H9 (cell line): Measurements from ENCODE around the gene NDOR1. TPM values are rescaled to one million over a fixed set of nuclear protein-coding genes. Genes with fewer than 3 reads are reported as not detected.

Experiments used
- DNase-seq: peaks from one replicate; pipeline ENCODE4 v3.0.0-alpha.2; 2017
- H2AFZ ChIP-seq: one replicate; pipeline ENCODE4 v1.6.1; 2013; ENCODE audit warnings: mild to moderate bottlenecking, low read length, control low read depth, moderate library complexity
- H2AK5ac ChIP-seq: 2 replicates; pipeline ENCODE4 v1.6.1; 2013; ENCODE audit warnings: low read length, control low read depth, mixed read lengths; ENCODE audit not compliant: insufficient read length
- H2BK120ac ChIP-seq: one replicate; pipeline ENCODE4 v1.6.1; 2013; ENCODE audit warnings: low read depth, mild to moderate bottlenecking, low read length, control low read depth, inconsistent platforms; ENCODE audit not compliant: poor library complexity, severe bottlenecking
- H2BK12ac ChIP-seq: 2 replicates; pipeline ENCODE4 v1.6.1; 2013; ENCODE audit warnings: low read length, control low read depth, mixed read lengths, low read depth; ENCODE audit not compliant: insufficient read length
- H2BK15ac ChIP-seq: 2 replicates; pipeline ENCODE4 v1.6.1; 2013; ENCODE audit warnings: low read depth, low read length, control low read depth
- H2BK20ac ChIP-seq: one replicate; pipeline ENCODE4 v1.6.1; 2013; ENCODE audit warnings: low read depth, mild to moderate bottlenecking, low read length, control low read depth, inconsistent platforms; ENCODE audit not compliant: poor library complexity, severe bottlenecking
- H2BK5ac ChIP-seq: 2 replicates; pipeline ENCODE4 v1.6.1; 2013; ENCODE audit warnings: low read length, control low read depth, mixed read lengths; ENCODE audit not compliant: insufficient read length
- H3K14ac ChIP-seq: 2 replicates; pipeline ENCODE4 v1.6.1; 2013; ENCODE audit warnings: low read length, control low read depth; ENCODE audit not compliant: insufficient read depth
- H3K18ac ChIP-seq: 2 replicates; pipeline ENCODE4 v1.6.1; 2013; ENCODE audit warnings: low read depth, mild to moderate bottlenecking, mixed read lengths, low read length, control low read depth; ENCODE audit not compliant: insufficient read length
- H3K23ac ChIP-seq: 2 replicates; pipeline ENCODE4 v1.6.1; 2013; ENCODE audit warnings: low read length, control low read depth, mixed read lengths, low read depth; ENCODE audit not compliant: insufficient read length
- H3K23me2 ChIP-seq: 2 replicates; pipeline ENCODE4 v1.6.1; 2013; ENCODE audit warnings: low read depth, mild to moderate bottlenecking, mixed read lengths, low read length, control low read depth; ENCODE audit not compliant: insufficient read length, poor library complexity, severe bottlenecking
- H3K27ac ChIP-seq: 2 replicates; pipeline ENCODE4 v1.5.1; 2013; ENCODE audit warnings: low read length, control low read depth, mixed read lengths, low read depth; ENCODE audit not compliant: insufficient read length
- H3K27me3 ChIP-seq: 2 replicates; pipeline ENCODE4 v1.6.1; 2013; ENCODE audit warnings: low read length, control low read depth, inconsistent platforms; ENCODE audit not compliant: insufficient read depth
- H3K4ac ChIP-seq: 2 replicates; pipeline ENCODE4 v1.6.1; 2013; ENCODE audit warnings: low read depth, mild to moderate bottlenecking, control low read depth, inconsistent platforms, low read length, moderate library complexity
- H3K4me1 ChIP-seq: 2 replicates; pipeline ENCODE4 v1.6.1; 2013; ENCODE audit warnings: low read length, control low read depth, inconsistent platforms; ENCODE audit not compliant: insufficient read depth
- H3K4me2 ChIP-seq: 2 replicates; pipeline ENCODE4 v1.6.1; 2013; ENCODE audit warnings: low read length, control low read depth, mixed read lengths; ENCODE audit not compliant: insufficient read length, insufficient read depth
- H3K56ac ChIP-seq: 2 replicates; pipeline ENCODE4 v1.6.1; 2013; ENCODE audit warnings: low read depth, mild to moderate bottlenecking, mixed read lengths, low read length, control low read depth; ENCODE audit not compliant: insufficient read length
- H3K79me1 ChIP-seq: 2 replicates; pipeline ENCODE4 v1.6.1; 2013; ENCODE audit warnings: low read depth, mild to moderate bottlenecking, moderate library complexity, low read length, control low read depth, inconsistent platforms; ENCODE audit not compliant: insufficient read depth, poor library complexity, severe bottlenecking
- H3K79me2 ChIP-seq: 2 replicates; pipeline ENCODE4 v1.6.1; 2013; ENCODE audit warnings: low read length, control low read depth, inconsistent platforms; ENCODE audit not compliant: insufficient read depth
- H3K9ac ChIP-seq: 2 replicates; pipeline ENCODE4 v1.6.1; 2013; ENCODE audit warnings: low read length, control low read depth, mixed read lengths; ENCODE audit not compliant: insufficient read length; ENCODE audit errors: extremely low read depth
- H3K9me3 ChIP-seq: one replicate; pipeline ENCODE4 v1.6.1; 2013; ENCODE audit warnings: low read depth, low read length, inconsistent platforms; ENCODE audit not compliant: control insufficient read depth
- H3T11ph ChIP-seq: one replicate; pipeline ENCODE4 v1.6.1; 2013; ENCODE audit warnings: mild to moderate bottlenecking, low read length, control low read depth, inconsistent platforms
- H4K20me1 ChIP-seq: one replicate; pipeline ENCODE4 v1.6.1; 2013; ENCODE audit not compliant: control insufficient read depth, insufficient read length, insufficient read depth
- H4K5ac ChIP-seq: 2 replicates; pipeline ENCODE4 v1.6.1; 2013; ENCODE audit warnings: low read depth, mild to moderate bottlenecking, mixed read lengths, low read length, control low read depth; ENCODE audit not compliant: insufficient read length
- H4K8ac ChIP-seq: replicated peaks from 2 replicates; pipeline ENCODE4 v1.6.1; 2013; ENCODE audit warnings: low read length, control low read depth, mixed read lengths, low read depth; ENCODE audit not compliant: insufficient read length
- H4K91ac ChIP-seq: 2 replicates; pipeline ENCODE4 v1.6.1; 2013; ENCODE audit warnings: low read depth, mild to moderate bottlenecking, moderate library complexity, mixed read lengths, low read length, control low read depth; ENCODE audit not compliant: insufficient read length
- H3K27ac Mint-ChIP-seq, 3 experiments: 2 replicates in 2 of 3; 3 replicates in 1 of 3; pipeline ENCODE4 v1.8.0; 2020 to 2021; ENCODE audit warnings: mixed read lengths in 3 of 3, mild to moderate bottlenecking in 1 of 3, moderate library complexity in 1 of 3
- H3K27me3 Mint-ChIP-seq: 2 replicates; pipeline ENCODE4 v1.8.0; 2021; ENCODE audit warnings: low read depth, mild to moderate bottlenecking, moderate library complexity, mixed read lengths
- H3K36me3 Mint-ChIP-seq, 3 experiments: 2 replicates in 2 of 3; 3 replicates in 1 of 3; pipeline ENCODE4 v1.8.0; 2020 to 2021; ENCODE audit warnings: low read depth in 3 of 3, mixed read lengths in 3 of 3; ENCODE audit not compliant: insufficient read depth in 1 of 3
- H3K4me1 Mint-ChIP-seq, 2 experiments: 2 replicates each; pipeline ENCODE4 v1.8.0; 2020; ENCODE audit warnings: mixed read lengths in 2 of 2
- H3K4me3 Mint-ChIP-seq, 2 experiments: 2 replicates in 1 of 2; 3 replicates in 1 of 2; pipeline ENCODE4 v1.8.0; 2020 to 2021; ENCODE audit warnings: mild to moderate bottlenecking in 2 of 2, mixed read lengths in 2 of 2, moderate library complexity in 1 of 2
- H3K9me3 Mint-ChIP-seq, 2 experiments: 2 replicates in 1 of 2; 3 replicates in 1 of 2; pipeline ENCODE4 v1.8.0; 2020; ENCODE audit warnings: mild to moderate bottlenecking in 2 of 2, mixed read lengths in 2 of 2, moderate library complexity in 1 of 2
- CTCF ChIP-seq: fragments of 200-600 bp; sonication (generic); conservative IDR thresholded peaks from 3 replicates; pipeline ENCODE4 v1.8.0; 2021; ENCODE audit warnings: antibody characterized with exemption, mild to moderate bottlenecking
- WGBS: extraction: QIAGEN DNeasy Blood & Tissue Kit; methylation state at CpG from one replicate; pipeline ENCODE4 v1.1.7; 2013; ENCODE audit warnings: missing lambda C conversion rate, low lambda C conversion rate, mixed read lengths; ENCODE audit not compliant: insufficient read length; ENCODE audit errors: extremely low coverage; 5-methylcytosine and 5-hydroxymethylcytosine counted together
- total RNA-seq: library from RNA; stranded (reverse); gene quantifications from 2 replicates; pipeline ENCODE4 v1.2.1, GENCODE V29; 2021

Gene NDOR1
- total RNA-seq, 1 experiment from 2014 or later, result 44.1 TPM

- DNase-seq, result no peak
- H3K9ac ChIP-seq, result no peak overlapping the region
- no peak overlapping the region for H2BK20ac ChIP-seq
- Mint-ChIP-seq H3K27ac (no peak overlapping the region), H3K9me3 (no peaks in the 10 kb centered on the region), H3K4me1 (peaks cover 20 to 26% of the 10 kb centered on the region in 2 experiments), H3K4me3 (no peak overlapping the region), H3K36me3 (peaks cover 7 to 23% (median 15%) of the 10 kb centered on the region in 3 experiments; a peak in 6 of 7 replicates), H3K27me3 (no peaks in the 10 kb centered on the region)
- WGBS, result no CpG with 5 or more reads among the region's 22 CpGs
- no peak overlapping the region for H4K91ac ChIP-seq
- H4K8ac ChIP-seq, result no peak overlapping the region
- H2BK15ac ChIP-seq, result no peak overlapping the region
- no peak overlapping the region for H3T11ph ChIP-seq
- H3K27me3 ChIP-seq, result no peaks in the 10 kb centered on the region
- H3K14ac ChIP-seq, result no peak overlapping the region; the same call in 1 of the 2 replicates
- peaks cover 6% of the 10 kb centered on the region for H3K79me1 ChIP-seq
- H3K27ac ChIP-seq, result no peak overlapping the region
- no peak overlapping the region for H4K5ac ChIP-seq
- H3K4ac ChIP-seq, result no peak overlapping the region
- no peak overlapping the region for H2AFZ ChIP-seq
- H3K79me2 ChIP-seq, result peaks cover 10% of the 10 kb centered on the region; the same call in 1 of the 2 replicates
- no peak overlapping the region for H2BK5ac ChIP-seq
- H3K18ac ChIP-seq, result no peak overlapping the region
- no peaks in the 10 kb centered on the region for H3K9me3 ChIP-seq
- no peak overlapping the region for H3K56ac ChIP-seq
- no peak overlapping the region for H2AK5ac ChIP-seq
- H3K4me1 ChIP-seq, result peaks cover 5% of the 10 kb centered on the region; the same call in 1 of the 2 replicates
- no peak overlapping the region for H2BK120ac ChIP-seq
- TF ChIP-seq CTCF, result no peak
- no peak overlapping the region for H2BK12ac ChIP-seq
- no peaks in the 10 kb centered on the region for H4K20me1 ChIP-seq
- H3K4me2 ChIP-seq, result no peak overlapping the region
- H3K23ac ChIP-seq, result no peak overlapping the region
- H3K23me2 ChIP-seq, result peaks cover 13% of the 10 kb centered on the region
These were observed 13.6 kb upstream of the NDOR1 start for GRCh38 chr9:137191691-137192447.
